IMR-90 (cell line): ENCODE results near the gene CCZ1B. TPM values are rescaled to one million over a fixed set of nuclear protein-coding genes. Genes with fewer than 3 reads are reported as not detected.
"Not testable (repeated sequence)": the region's sequence is repeated elsewhere in the genome, so short reads cannot be mapped to it uniquely, and the experiment has no call there.

Experiments used
- ATAC-seq: fragments of 200-7000 bp; cut with Tn5 transposase; 2 replicates; pipeline ENCODE4 v1.9.1; 2020; ENCODE audit warnings: low read depth, mild to moderate bottlenecking, moderate library complexity
- Bru-seq: library from RNA; stranded (reverse); fragments of 400-500 nt; gene quantifications from one replicate; lab custom pipeline; 2021; lab: Mats Ljungman, UMichigan
- BruChase-seq, 2 experiments: library from RNA; stranded (reverse); fragments of 400-500 nt; gene quantifications; one replicate each; lab custom pipeline; 2021; lab: Mats Ljungman, UMichigan
- BruUV-seq: library from RNA; stranded (reverse); fragments of 400-500 nt; replicated peaks from 2 replicates; lab custom pipeline; 2021; lab: Mats Ljungman, UMichigan
- CTCF ChIA-PET: fragments of 300-600 bp; formaldehyde crosslinking; extraction: SDS; loops from one replicate; lab custom pipeline; 2021; ENCODE audit warnings: antibody characterized with exemption; lab: Yijun Ruan, JAX
- POLR2A ChIA-PET: fragments of 300-600 bp; sonication (Branson Sonifier 250); formaldehyde crosslinking; loops from one replicate; lab custom pipeline; 2022; ENCODE audit warnings: antibody characterized with exemption; ENCODE audit not compliant: unreplicated experiment; lab: Charles Lee
- DNase-seq: peaks from one replicate; pipeline ENCODE4 v3.0.0; 2013
- H2AFZ ChIP-seq: replicated peaks from 2 replicates; pipeline ENCODE3; 2013; ENCODE audit warnings: low read length, mild to moderate bottlenecking; ENCODE audit not compliant: poor library complexity
- H2AK5ac ChIP-seq: 2 replicates; pipeline ENCODE4 v1.6.1; 2013; ENCODE audit warnings: low read depth, low read length, inconsistent platforms
- H2AK9ac ChIP-seq: replicated peaks from 2 replicates; pipeline ENCODE3; 2013; ENCODE audit warnings: mild to moderate bottlenecking, low read depth, low read length, moderate library complexity; ENCODE audit not compliant: poor library complexity
- H2BK120ac ChIP-seq: 2 replicates; pipeline ENCODE4 v1.6.1; 2013; ENCODE audit warnings: low read depth, low read length, inconsistent platforms
- H2BK15ac ChIP-seq: 3 replicates; pipeline ENCODE4 v1.6.1; 2013; ENCODE audit warnings: low read depth, low read length, inconsistent platforms
- H2BK20ac ChIP-seq: 2 replicates; pipeline ENCODE4 v1.6.1; 2013; ENCODE audit warnings: low read depth, mild to moderate bottlenecking, inconsistent platforms, low read length, moderate library complexity
- H2BK5ac ChIP-seq: 2 replicates; pipeline ENCODE4 v1.6.1; 2013; ENCODE audit warnings: mild to moderate bottlenecking, low read depth, low read length, inconsistent platforms; ENCODE audit not compliant: poor library complexity, severe bottlenecking
- H3K14ac ChIP-seq: replicated peaks from 2 replicates; pipeline ENCODE4 v1.6.1; 2013; ENCODE audit warnings: low read depth, low read length, inconsistent platforms
- H3K18ac ChIP-seq: 2 replicates; pipeline ENCODE4 v1.6.1; 2013; ENCODE audit warnings: low read depth, low read length, control low read depth
- H3K23ac ChIP-seq: 2 replicates; pipeline ENCODE4 v1.6.1; 2013; ENCODE audit warnings: low read depth, low read length, inconsistent platforms
- H3K27ac ChIP-seq: 2 replicates; pipeline ENCODE4 v1.5.1; 2013; ENCODE audit warnings: mild to moderate bottlenecking, control low read depth, low read length; ENCODE audit not compliant: insufficient read depth
- H3K27me3 ChIP-seq: 2 replicates; pipeline ENCODE4 v1.6.1; 2013; ENCODE audit warnings: low read length; ENCODE audit not compliant: control insufficient read depth, insufficient read depth
- H3K36me3 ChIP-seq: 2 replicates; pipeline ENCODE4 v1.6.1; 2013; ENCODE audit warnings: low read length, mixed read lengths; ENCODE audit not compliant: control insufficient read depth, insufficient read depth
- H3K4ac ChIP-seq: 2 replicates; pipeline ENCODE4 v1.6.1; 2013; ENCODE audit warnings: low read depth, low read length, inconsistent platforms
- H3K4me1 ChIP-seq: 2 replicates; pipeline ENCODE4 v1.6.1; 2013; ENCODE audit warnings: low read length, mixed read lengths; ENCODE audit not compliant: control insufficient read depth, insufficient read depth
- H3K4me2 ChIP-seq: 2 replicates; pipeline ENCODE4 v1.6.1; 2013; ENCODE audit warnings: low read depth, mild to moderate bottlenecking, control low read depth, low read length, moderate library complexity
- H3K4me3 ChIP-seq: 2 replicates; pipeline ENCODE4 v1.5.1; 2013; ENCODE audit warnings: low read depth, mild to moderate bottlenecking, control low read depth, low read length, moderate library complexity; ENCODE audit not compliant: insufficient read depth
- H3K56ac ChIP-seq: 2 replicates; pipeline ENCODE4 v1.6.1; 2013; ENCODE audit warnings: low read length, inconsistent platforms; ENCODE audit not compliant: insufficient read depth; ENCODE audit errors: extremely low read depth
- H3K79me1 ChIP-seq, 2 experiments: 2 replicates each; pipeline ENCODE4 v1.6.1; 2013; ENCODE audit warnings: low read length in 2 of 2, inconsistent platforms in 1 of 2, low read depth in 1 of 2
- H3K9ac ChIP-seq: 2 replicates; pipeline ENCODE4 v1.6.1; 2013; ENCODE audit warnings: low read depth, low read length, control low read depth
- H3K9me1 ChIP-seq: 2 replicates; pipeline ENCODE4 v1.6.1; 2013; ENCODE audit warnings: low read length, inconsistent platforms; ENCODE audit not compliant: insufficient read depth
- H3K9me3 ChIP-seq: 2 replicates; pipeline ENCODE4 v1.6.1; 2013; ENCODE audit warnings: low read length; ENCODE audit not compliant: control insufficient read depth, insufficient read depth
- H4K20me1 ChIP-seq: 2 replicates; pipeline ENCODE4 v1.6.1; 2013; ENCODE audit warnings: low read length, inconsistent platforms; ENCODE audit not compliant: insufficient read depth
- H4K5ac ChIP-seq: 2 replicates; pipeline ENCODE4 v1.6.1; 2013; ENCODE audit warnings: mild to moderate bottlenecking, low read depth, low read length, control low read depth
- H4K8ac ChIP-seq, 2 experiments: 2 replicates each; pipeline ENCODE4 v1.6.1; 2013; ENCODE audit warnings: low read depth in 2 of 2, low read length in 2 of 2, control low read depth in 1 of 2, inconsistent platforms in 1 of 2
- H4K91ac ChIP-seq: 2 replicates; pipeline ENCODE4 v1.6.1; 2013; ENCODE audit warnings: low read depth, low read length, inconsistent platforms; ENCODE audit not compliant: insufficient read depth
- CTCF ChIP-seq: conservative IDR thresholded peaks from 2 replicates; pipeline ENCODE4 v1.5.1; 2012; ENCODE audit warnings: mild to moderate bottlenecking, low read depth, low read length, improper control_type of control experiment
- WGBS, 2 experiments: methylation state at CpG; one replicate each; pipeline versions ENCODE4 v1.1.5 to v1.1.7; 2013; ENCODE audit warnings: missing lambda C conversion rate in 2 of 2; ENCODE audit not compliant: insufficient read length in 1 of 2; ENCODE audit errors: extremely low coverage in 2 of 2; 5-methylcytosine and 5-hydroxymethylcytosine counted together
- dilution Hi-C: fragments of 300-500 bp; cut with HindIII; formaldehyde crosslinking; loops from one replicate; pipeline ENCODE4 v1.14.3; 2018; ENCODE audit warnings: low sequenced_read_pairs; ENCODE audit not compliant: unreplicated experiment
- in situ Hi-C: fragments of 300-500 bp; cut with MboI; formaldehyde crosslinking; loops from 3 replicates; pipeline ENCODE4 v1.14.3; 2019; ENCODE audit warnings: low sequenced_read_pairs, inconsistent platforms, mixed read lengths
- intact Hi-C: fragments of 100-400 bp; cut with micrococcal nuclease; formaldehyde crosslinking; loops from 2 replicates; pipeline ENCODE4 v1.10.0; 2022
- long read RNA-seq: library from polyadenylated mRNA; unstranded; transcript quantifications from one replicate; pipeline ENCODE4 v2.0.0, GENCODE V29; 2021; ENCODE audit not compliant: unreplicated experiment
- polyA plus RNA-seq, 3 experiments: library from polyadenylated mRNA; depleted of rRNA; stranded (reverse); fragments of >200 nt; gene quantifications; 2 replicates each; pipeline ENCODE4 v1.2.3, GENCODE V29; 2012; ENCODE audit warnings: low replicate concordance in 1 of 3
- total RNA-seq: library from RNA; depleted of rRNA; stranded (reverse); fragments of >200 nt; gene quantifications from 2 replicates; pipeline ENCODE4 v1.2.3, GENCODE V29; 2012; rRNA removed

CCZ1B gene
- total RNA-seq (25.5 and 33.3 TPM in 2 replicates), polyA plus RNA-seq (2012; rRNA removed) (34.3 and 41.0 TPM in 2 replicates), Bru-seq, nascent RNA (percentile 80 among the genes with signal in this experiment), BruChase-seq, experiment 1, labeled RNA remaining after a 6-hour chase (percentile 89 among the genes with signal in this experiment), BruChase-seq, experiment 2, labeled RNA remaining after a 2-hour chase (percentile 79 among the genes with signal in this experiment)
- polyA plus RNA-seq (2012; cell fraction: cytosol; rRNA removed): 4.6 and 18.0 TPM in 2 replicates
- 7.8 and 45.1 TPM in 2 replicates for polyA plus RNA-seq (2012; cell fraction: nucleus; rRNA removed; ENCODE audit: low replicate concordance)
- long read RNA-seq, transcript CCZ1B-201 (15 exons, 2,885 nt): major isoform, 81 of 100 reads
- long read RNA-seq, partial matches to known transcripts: 3 of 100 reads
- long read RNA-seq, other reads (novel, unspliced or antisense): 13 of 100 reads

GRCh38 chr7:6826151-6826550 lies at the start of gene CCZ1B:
TSS of gene CCZ1B (minus strand) at chr7:6826275. CDS start at chr7:6826197, 78 bp downstream.
- H4K8ac ChIP-seq: peak within 1 kb of the TSS; percentile 94 to 98
- H3K79me1 ChIP-seq, H3K9me1 ChIP-seq, POLR2A ChIA-PET, H2BK20ac ChIP-seq, H2AK9ac ChIP-seq, CTCF ChIA-PET, H2AFZ ChIP-seq, H2BK120ac ChIP-seq, dilution Hi-C loops, H3K27me3 ChIP-seq, H3K4me1 ChIP-seq, H4K91ac ChIP-seq, H3K36me3 ChIP-seq, H3K23ac ChIP-seq, in situ Hi-C loops, intact Hi-C loops, H3K9me3 ChIP-seq, H3K18ac ChIP-seq, BruUV-seq, H4K20me1 ChIP-seq, H3K56ac ChIP-seq, H2BK15ac ChIP-seq: not testable (repeated sequence)
- peak within 1 kb of the TSS; percentile 70 for H3K4me2 ChIP-seq
- peak; percentile 96 for ATAC-seq
- peak within 1 kb of the TSS; percentile 49; the same call in 1 of the 2 replicates for H3K9ac ChIP-seq
- WGBS, 2 experiments: no CpG with 5 or more reads among the region's 35 CpGs
- peak within 1 kb of the TSS; percentile 98 for H4K5ac ChIP-seq
- peak within 1 kb of the TSS; percentile 68 for H3K14ac ChIP-seq
- H2BK5ac ChIP-seq: peak within 1 kb of the TSS; percentile 28
- peak; percentile 24; the same call in 1 of the 2 replicates for TF ChIP-seq CTCF
- peak within 1 kb of the TSS; percentile 64 for H3K4me3 ChIP-seq
- H2AK5ac ChIP-seq: peak within 1 kb of the TSS; percentile 82; the same call in 1 of the 2 replicates
- H3K27ac ChIP-seq: peak within 1 kb of the TSS; percentile 67
- H3K4ac ChIP-seq: peak within 1 kb of the TSS; percentile 58
- DNase-seq: peak; percentile 52

- H3K18ac ChIP-seq, H4K5ac ChIP-seq, H2AFZ ChIP-seq, in situ Hi-C loops, BruUV-seq, H3K23ac ChIP-seq, H2BK5ac ChIP-seq, H3K14ac ChIP-seq, CTCF ChIA-PET, ATAC-seq, H2BK120ac ChIP-seq, H3K4me2 ChIP-seq, H3K4ac ChIP-seq, H4K91ac ChIP-seq, H3K9ac ChIP-seq, H2AK5ac ChIP-seq, H3K4me1 ChIP-seq, H3K27ac ChIP-seq, H3K27me3 ChIP-seq, H2BK20ac ChIP-seq, H3K56ac ChIP-seq, H4K20me1 ChIP-seq, dilution Hi-C loops, H3K9me3 ChIP-seq, POLR2A ChIA-PET, H3K79me1 ChIP-seq, H3K36me3 ChIP-seq, H4K8ac ChIP-seq, H2BK15ac ChIP-seq, H3K4me3 ChIP-seq, H2AK9ac ChIP-seq, DNase-seq, intact Hi-C loops, H3K9me1 ChIP-seq: not testable (repeated sequence)
- 100% methylated on average over 1 of the region's 15 CpGs; no CpG with 5 or more reads in 1 of the 2 experiments for WGBS, 2 experiments
Measured at GRCh38 chr7:6875022-6875421, 48.9 kb upstream of the CCZ1B start.
